ENCODE data around the gene DNTTIP2.

The DNTTIP2 gene

GRCh38 chr1:93905051-93905450, 26.0 kb upstream of the DNTTIP2 start:
- peaks cover 8% of the 10 kb centered on the region for H3K36me3 ChIP-seq (ENCODE audit: insufficient read depth, low read length)
- no peak overlapping the region for H3K27ac ChIP-seq (ENCODE audit: low read depth, low read length)
- no peak overlapping the region for H3K4me3 ChIP-seq (ENCODE audit: low read depth in 1 of 2, low read length in 2 of 2)
- no peak overlapping the region for H3K9ac ChIP-seq (ENCODE audit: low read length)
- H3K27me3 ChIP-seq (ENCODE audit: control insufficient read depth in 1 of 2, insufficient read depth in 2 of 2, low read length in 2 of 2) = no peaks in the 10 kb centered on the region
- no peaks in the 10 kb centered on the region for H3K9me3 ChIP-seq (ENCODE audit: low read length)
- peaks cover 14% of the 10 kb centered on the region for H3K4me1 ChIP-seq (ENCODE audit: insufficient read depth, low read length)

- Histone ChIP-seq H3K9me3 (ENCODE audit: low read length) (no peaks in the 10 kb centered on the region), H3K4me3 (ENCODE audit: low read depth in 1 of 2, low read length in 2 of 2) (no peak overlapping the region), H3K27ac (ENCODE audit: low read depth, low read length) (no peak overlapping the region), H3K27me3 (ENCODE audit: control insufficient read depth in 1 of 2, insufficient read depth in 2 of 2, low read length in 2 of 2) (no peaks in the 10 kb centered on the region), H3K36me3 (ENCODE audit: insufficient read depth, low read length) (peaks cover 8% of the 10 kb centered on the region), H3K9ac (ENCODE audit: low read length) (no peak overlapping the region), H3K4me1 (ENCODE audit: insufficient read depth, low read length) (peaks cover 14% of the 10 kb centered on the region)
Observed at GRCh38 chr1:93904228-93904627, 25.2 kb upstream of the DNTTIP2 start.

GRCh38 chr1:93900723-93901504, 21.9 kb upstream of the DNTTIP2 start:
- no peak overlapping the region for H3K9ac ChIP-seq (ENCODE audit: low read length)

GRCh38 chr1:93899543-93900207, 20.7 kb upstream of the DNTTIP2 start:
- no peak overlapping the region for H3K4me3 ChIP-seq (ENCODE audit: low read depth in 1 of 2, low read length in 2 of 2)
- no peaks in the 10 kb centered on the region for H3K27me3 ChIP-seq (ENCODE audit: control insufficient read depth in 1 of 2, insufficient read depth in 2 of 2, low read length in 2 of 2)
- no peak overlapping the region for H3K9ac ChIP-seq (ENCODE audit: low read length)
- H3K27ac ChIP-seq (ENCODE audit: low read depth, low read length) = no peak overlapping the region
- no peaks in the 10 kb centered on the region for H3K9me3 ChIP-seq (ENCODE audit: low read length)
- peaks cover 14% of the 10 kb centered on the region for H3K36me3 ChIP-seq (ENCODE audit: insufficient read depth, low read length)
- no peaks in the 10 kb centered on the region for H3K4me1 ChIP-seq (ENCODE audit: insufficient read depth, low read length)

More at GRCh38 chr1:93900723-93901504, 21.9 kb upstream of the DNTTIP2 start:
- Histone ChIP-seq H3K36me3 (ENCODE audit: insufficient read depth, low read length) (peaks cover 14% of the 10 kb centered on the region), H3K27ac (ENCODE audit: low read depth, low read length) (no peak overlapping the region), H3K9me3 (ENCODE audit: low read length) (no peaks in the 10 kb centered on the region), H3K4me3 (ENCODE audit: low read depth in 1 of 2, low read length in 2 of 2) (no peak overlapping the region), H3K4me1 (ENCODE audit: insufficient read depth, low read length) (no peaks in the 10 kb centered on the region), H3K27me3 (ENCODE audit: control insufficient read depth in 1 of 2, insufficient read depth in 2 of 2, low read length in 2 of 2) (no peaks in the 10 kb centered on the region)

- peaks cover 12% of the 10 kb centered on the region for H3K36me3 ChIP-seq (ENCODE audit: insufficient read depth, low read length)
- H3K9ac ChIP-seq (ENCODE audit: low read length) = no peak overlapping the region
- H3K27ac ChIP-seq (ENCODE audit: low read depth, low read length) = no peak overlapping the region
- H3K4me3 ChIP-seq (ENCODE audit: low read depth in 1 of 2, low read length in 2 of 2) = no peak overlapping the region
- H3K4me1 ChIP-seq (ENCODE audit: insufficient read depth, low read length) = no peaks in the 10 kb centered on the region
- no peaks in the 10 kb centered on the region for H3K27me3 ChIP-seq (ENCODE audit: control insufficient read depth in 1 of 2, insufficient read depth in 2 of 2, low read length in 2 of 2)
- no peaks in the 10 kb centered on the region for H3K9me3 ChIP-seq (ENCODE audit: low read length)
Observed at GRCh38 chr1:93888900-93889299, 9.9 kb upstream of the DNTTIP2 start.

- Histone ChIP-seq H3K9ac (ENCODE audit: low read length) (no peak overlapping the region), H3K36me3 (ENCODE audit: insufficient read depth, low read length) (peaks cover 4% of the 10 kb centered on the region), H3K27ac (ENCODE audit: low read depth, low read length) (no peak overlapping the region), H3K27me3 (ENCODE audit: control insufficient read depth in 1 of 2, insufficient read depth in 2 of 2, low read length in 2 of 2) (no peaks in the 10 kb centered on the region), H3K9me3 (ENCODE audit: low read length) (no peaks in the 10 kb centered on the region), H3K4me3 (ENCODE audit: low read depth in 1 of 2, low read length in 2 of 2) (no peak overlapping the region), H3K4me1 (ENCODE audit: insufficient read depth, low read length) (peaks cover 17% of the 10 kb centered on the region)
Observed at GRCh38 chr1:93882269-93882668, 3.3 kb upstream of the DNTTIP2 start.

- no peaks in the 10 kb centered on the region for H3K27me3 ChIP-seq (ENCODE audit: control insufficient read depth in 1 of 2, insufficient read depth in 2 of 2, low read length in 2 of 2)
- H3K9ac ChIP-seq (ENCODE audit: low read length) = no peak overlapping the region
- peaks cover 25% of the 10 kb centered on the region for H3K4me1 ChIP-seq (ENCODE audit: insufficient read depth, low read length)
- H3K9me3 ChIP-seq (ENCODE audit: low read length) = no peaks in the 10 kb centered on the region
- H3K4me3 ChIP-seq (ENCODE audit: low read depth in 1 of 2, low read length in 2 of 2) = no peak overlapping the region
- peaks cover 16% of the 10 kb centered on the region for H3K36me3 ChIP-seq (ENCODE audit: insufficient read depth, low read length)
- H3K27ac ChIP-seq (ENCODE audit: low read depth, low read length) = no peak overlapping the region
Observed at GRCh38 chr1:93880731-93881130, 1.7 kb upstream of the DNTTIP2 start.

GRCh38 chr1:93878501-93878888, 511 bp downstream of the DNTTIP2 start:
- H3K4me1 ChIP-seq (ENCODE audit: insufficient read depth, low read length) = peaks cover 25% of the 10 kb centered on the region

GRCh38 chr1:93877529-93877928, 1.5 kb downstream of the DNTTIP2 start:
- Histone ChIP-seq H3K27ac (ENCODE audit: low read depth, low read length) (no peak overlapping the region), H3K4me1 (ENCODE audit: insufficient read depth, low read length) (peaks cover 25% of the 10 kb centered on the region), H3K36me3 (ENCODE audit: insufficient read depth, low read length) (peaks cover 44% of the 10 kb centered on the region), H3K9ac (ENCODE audit: low read length) (no peak overlapping the region), H3K4me3 (ENCODE audit: low read depth in 1 of 2, low read length in 2 of 2) (peak overlapping the region in 1 of 2 donors; percentile 98), H3K27me3 (ENCODE audit: control insufficient read depth in 1 of 2, insufficient read depth in 2 of 2, low read length in 2 of 2) (no peaks in the 10 kb centered on the region), H3K9me3 (ENCODE audit: low read length) (no peaks in the 10 kb centered on the region)

More at GRCh38 chr1:93878501-93878888, 511 bp downstream of the DNTTIP2 start:
- peak overlapping the region; percentile 96 for H3K27ac ChIP-seq (ENCODE audit: low read depth, low read length)
- peaks cover 37% of the 10 kb centered on the region for H3K36me3 ChIP-seq (ENCODE audit: insufficient read depth, low read length)
- H3K4me3 ChIP-seq (ENCODE audit: low read depth in 1 of 2, low read length in 2 of 2) = peak overlapping the region; percentile 79 to 98
- H3K9me3 ChIP-seq (ENCODE audit: low read length) = no peaks in the 10 kb centered on the region
- H3K27me3 ChIP-seq (ENCODE audit: control insufficient read depth in 1 of 2, insufficient read depth in 2 of 2, low read length in 2 of 2) = no peaks in the 10 kb centered on the region
- H3K9ac ChIP-seq (ENCODE audit: low read length) = peak overlapping the region; percentile 99

- Histone ChIP-seq H3K4me1 (ENCODE audit: insufficient read depth, low read length) (peaks cover 25% of the 10 kb centered on the region), H3K36me3 (ENCODE audit: insufficient read depth, low read length) (peaks cover 53% of the 10 kb centered on the region), H3K9ac (ENCODE audit: low read length) (no peak overlapping the region), H3K27me3 (ENCODE audit: control insufficient read depth in 1 of 2, insufficient read depth in 2 of 2, low read length in 2 of 2) (no peaks in the 10 kb centered on the region), H3K4me3 (ENCODE audit: low read depth in 1 of 2, low read length in 2 of 2) (no peak overlapping the region), H3K27ac (ENCODE audit: low read depth, low read length) (no peak overlapping the region), H3K9me3 (ENCODE audit: low read length) (no peaks in the 10 kb centered on the region)
Observed at GRCh38 chr1:93876244-93876643, 2.8 kb downstream of the DNTTIP2 start.

- no peaks in the 10 kb centered on the region for H3K9me3 ChIP-seq (ENCODE audit: low read length)
- no peak overlapping the region for H3K9ac ChIP-seq (ENCODE audit: low read length)
- H3K36me3 ChIP-seq (ENCODE audit: insufficient read depth, low read length) = peaks cover 68% of the 10 kb centered on the region
Observed at GRCh38 chr1:93874025-93874651, 4.9 kb downstream of the DNTTIP2 start.

More at GRCh38 chr1:93874025-93874651, 4.9 kb downstream of the DNTTIP2 start:
- Histone ChIP-seq H3K4me3 (ENCODE audit: low read depth in 1 of 2, low read length in 2 of 2) (no peak overlapping the region), H3K4me1 (ENCODE audit: insufficient read depth, low read length) (peaks cover 18% of the 10 kb centered on the region), H3K27me3 (ENCODE audit: control insufficient read depth in 1 of 2, insufficient read depth in 2 of 2, low read length in 2 of 2) (no peaks in the 10 kb centered on the region), H3K27ac (ENCODE audit: low read depth, low read length) (no peak overlapping the region)

Data from muscle layer of colon (tissue), 2 donors.